Subcutaneous adipose tissue (tissue), 4 donors: ENCODE measurements around the gene AFDN. TPM values are rescaled to one million over a fixed set of nuclear protein-coding genes. Genes with fewer than 3 reads are reported as not detected.

Source experiments
- CTCF ChIP-seq: fragments of 450-650 bp; IDR thresholded peaks from one replicate; pipeline ENCODE4 v1.5.1; 2016; ENCODE audit warnings: low read depth, mild to moderate bottlenecking, control low read depth, antibody characterized with exemption, moderate library complexity
- total RNA-seq, 4 donors: library from RNA; depleted of rRNA; stranded (reverse); fragments of >200 nt; gene quantifications; one replicate each; pipeline ENCODE4 v1.1.0, GENCODE V29; 2016

The AFDN gene
- total RNA-seq, 4 donors from 2014 or later, result 51.5 to 126 (median 88.1) TPM

GRCh38 chr6:167879612-167880011, 52.9 kb downstream of the AFDN start:
- TF ChIP-seq CTCF, result no peak

- TF ChIP-seq CTCF, result no peak
These were observed 54.6 kb downstream of the AFDN start for GRCh38 chr6:167881327-167881726.

GRCh38 chr6:167882244-167882643, 55.5 kb downstream of the AFDN start:
- no peak for TF ChIP-seq CTCF

- no peak for TF ChIP-seq CTCF
These were observed 61.4 kb downstream of the AFDN start for GRCh38 chr6:167888098-167888497.

GRCh38 chr6:167892835-167893815, 66.4 kb downstream of the AFDN start:
- no peak for TF ChIP-seq CTCF

- no peak for TF ChIP-seq CTCF
These were observed 68.3 kb downstream of the AFDN start for GRCh38 chr6:167894965-167895364.

GRCh38 chr6:167896648-167897047, 69.9 kb downstream of the AFDN start:
- TF ChIP-seq CTCF, result no peak
